ELR (cell line): ENCODE data around the gene PFKL.
A peak's percentile ranks its signal among the peaks of the same experiment; 100 is the strongest.
"Not testable (repeated sequence)": the region's sequence is repeated elsewhere in the genome, so short reads cannot be mapped to it uniquely, and the experiment has no call there.

Source experiments
- DNase-seq: peaks from one replicate; pipeline ENCODE4 v3.0.0-alpha.2; 2015; ENCODE audit warnings: low read depth

Gene PFKL

DNA sequence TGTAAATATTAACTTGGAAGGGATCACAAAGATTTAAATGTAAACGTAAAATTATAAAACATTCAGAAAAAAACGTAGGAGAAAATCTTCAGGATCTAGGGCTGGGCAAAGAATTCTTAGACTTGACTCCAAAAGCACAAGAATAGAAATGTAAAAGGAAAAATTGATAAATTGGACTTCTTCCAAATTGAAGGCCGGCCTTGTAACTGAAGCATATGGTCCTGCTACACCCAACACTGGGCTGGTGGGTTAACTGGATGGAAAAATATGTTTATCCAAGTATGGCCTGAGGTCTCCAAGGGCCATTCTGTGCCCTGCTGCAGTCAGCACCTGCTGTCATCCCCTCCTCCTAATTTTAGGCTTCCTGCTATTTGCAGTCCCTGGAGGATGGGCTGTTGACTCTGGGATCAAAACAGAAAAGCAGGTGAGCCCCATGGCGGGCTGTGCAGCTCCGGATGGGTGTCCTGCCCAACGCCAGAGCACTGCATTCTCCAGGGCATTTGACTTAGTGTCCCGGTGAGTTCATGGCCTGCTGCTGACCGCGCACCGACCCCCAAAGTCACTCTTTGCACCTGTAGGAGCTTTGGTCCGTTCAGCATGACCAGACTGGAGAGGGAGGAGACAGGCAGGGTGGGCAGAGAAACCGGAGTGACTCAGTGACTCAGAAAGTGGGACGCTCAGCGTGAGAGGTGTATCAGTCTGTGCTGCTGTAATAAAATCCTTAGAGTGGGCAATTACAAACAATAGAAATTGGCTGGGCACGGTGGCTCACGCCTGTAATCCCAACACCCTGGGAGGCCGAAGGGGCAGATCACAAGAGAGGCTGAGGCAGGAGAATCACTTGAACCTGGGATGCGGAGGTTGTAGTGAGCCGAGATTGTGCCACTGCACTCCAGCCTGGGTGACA is 20.2 kb upstream of the PFKL start:
- no peak for DNase-seq

DNA sequence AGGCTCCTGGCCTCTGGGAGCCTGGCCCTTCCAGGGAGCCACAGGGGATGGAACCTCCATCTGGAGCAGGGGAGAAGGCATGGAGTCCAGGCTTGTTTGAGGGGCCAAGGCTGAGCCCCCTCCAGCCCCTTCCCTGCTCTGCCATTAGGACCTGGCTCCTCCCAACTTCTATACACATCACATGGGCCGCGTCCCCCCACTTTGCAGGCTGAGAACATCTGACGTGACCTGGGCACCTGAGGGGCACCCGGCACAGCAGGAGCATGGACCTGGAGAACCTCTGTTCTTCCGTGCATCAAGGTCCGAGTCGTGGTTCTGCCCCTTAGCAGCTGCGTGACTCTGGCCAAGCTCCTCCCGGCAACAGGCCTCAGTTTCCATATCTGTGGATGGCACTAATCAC is 18.1 kb upstream of the PFKL start:
- DNase-seq: no peak

DNA sequence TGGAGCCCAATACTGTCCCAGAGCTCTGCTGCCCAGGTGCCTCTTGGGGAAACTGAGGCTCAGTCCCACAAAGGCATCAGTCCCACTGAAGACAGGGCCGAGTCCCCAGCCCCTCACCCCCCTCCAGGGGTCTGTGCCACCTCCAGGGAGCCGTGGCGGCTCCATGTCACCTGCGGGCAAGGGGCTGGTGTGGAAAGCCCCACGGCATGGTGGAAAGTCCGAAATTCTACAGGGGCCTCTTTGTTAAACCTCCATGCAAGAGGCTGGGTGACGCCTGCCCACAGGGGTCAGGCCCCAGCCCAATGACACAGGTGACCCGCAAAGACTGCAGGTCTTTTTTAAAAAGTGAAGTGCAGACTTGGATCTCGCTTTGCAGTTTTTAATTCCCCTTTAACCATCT is 17.5 kb upstream of the PFKL start:
- no peak for DNase-seq

DNA sequence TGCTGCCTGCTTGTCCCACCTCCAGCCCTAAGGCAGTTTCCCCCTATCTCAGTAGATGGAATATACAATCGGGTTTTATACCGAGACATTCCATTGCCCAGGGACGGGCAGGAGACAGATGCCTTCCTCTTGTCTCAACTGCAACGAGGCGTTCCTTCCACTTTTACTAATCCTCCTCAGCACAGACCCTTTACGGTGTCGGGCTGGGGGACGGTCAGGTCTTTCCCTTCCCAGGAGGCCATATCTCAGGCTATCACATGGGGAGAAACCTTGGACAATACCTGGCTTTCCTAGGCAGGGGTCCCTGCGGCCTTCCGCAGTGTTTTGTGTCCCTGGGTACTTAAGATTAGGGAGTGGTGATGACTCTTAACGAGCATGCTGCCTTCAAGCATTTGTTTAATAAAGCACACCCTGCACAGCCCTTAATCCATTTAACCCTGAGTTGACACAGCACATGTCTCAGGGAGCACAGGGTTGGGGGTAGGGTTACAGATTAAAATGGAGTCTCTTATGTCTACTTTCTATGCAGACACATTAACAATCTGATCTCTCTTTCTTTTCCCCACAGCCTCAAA is 16.6 kb upstream of the PFKL start:
- DNase-seq: not testable (repeated sequence)

- no peak for DNase-seq
Observed at GRCh38 chr21:44283948-44284347, 15.9 kb upstream of the PFKL start.

DNA sequence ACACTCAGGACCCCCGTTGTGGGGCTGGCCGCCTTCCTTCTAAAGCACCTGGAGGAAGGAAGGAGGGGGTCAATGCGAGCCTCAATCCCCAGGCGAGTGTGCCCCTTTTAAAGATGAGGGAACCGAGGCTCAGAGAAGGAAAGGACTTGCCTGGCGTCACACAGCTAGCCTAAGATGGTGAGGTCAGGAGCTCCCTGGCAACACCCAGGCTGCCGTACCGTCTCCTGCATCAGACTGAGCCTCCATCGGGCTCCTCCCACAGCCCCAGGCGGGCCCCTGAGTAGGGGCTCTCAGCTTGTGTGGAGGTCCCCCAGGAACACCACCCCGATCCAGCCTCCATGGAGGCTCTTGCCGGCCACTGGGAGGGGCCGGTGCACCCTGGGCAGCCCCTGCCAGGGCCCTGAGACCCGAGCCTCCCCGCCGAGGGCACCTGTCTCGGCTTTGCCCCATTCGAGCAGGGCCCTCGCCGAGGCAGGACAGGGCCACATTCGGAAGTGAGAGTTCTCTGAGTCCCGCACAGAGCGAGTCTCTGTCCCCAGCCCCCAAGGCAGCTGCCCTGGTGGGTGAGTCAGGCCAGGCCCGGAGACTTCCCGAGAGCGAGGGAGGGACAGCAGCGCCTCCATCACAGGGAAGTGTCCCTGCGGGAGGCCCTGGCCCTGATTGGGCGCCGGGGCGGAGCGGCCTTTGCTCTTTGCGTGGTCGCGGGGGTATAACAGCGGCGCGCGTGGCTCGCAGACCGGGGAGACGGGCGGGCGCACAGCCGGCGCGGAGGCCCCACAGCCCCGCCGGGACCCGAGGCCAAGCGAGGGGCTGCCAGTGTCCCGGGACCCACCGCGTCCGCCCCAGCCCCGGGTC is 14.5 kb upstream of the PFKL start, which contains the start of gene AIRE:
TSS of gene AIRE (plus strand) at position 739 of the 855 bp plus-strand sequence. CDS start 131 bp downstream, outside the sequence.
- peak; percentile 54 for DNase-seq

DNA sequence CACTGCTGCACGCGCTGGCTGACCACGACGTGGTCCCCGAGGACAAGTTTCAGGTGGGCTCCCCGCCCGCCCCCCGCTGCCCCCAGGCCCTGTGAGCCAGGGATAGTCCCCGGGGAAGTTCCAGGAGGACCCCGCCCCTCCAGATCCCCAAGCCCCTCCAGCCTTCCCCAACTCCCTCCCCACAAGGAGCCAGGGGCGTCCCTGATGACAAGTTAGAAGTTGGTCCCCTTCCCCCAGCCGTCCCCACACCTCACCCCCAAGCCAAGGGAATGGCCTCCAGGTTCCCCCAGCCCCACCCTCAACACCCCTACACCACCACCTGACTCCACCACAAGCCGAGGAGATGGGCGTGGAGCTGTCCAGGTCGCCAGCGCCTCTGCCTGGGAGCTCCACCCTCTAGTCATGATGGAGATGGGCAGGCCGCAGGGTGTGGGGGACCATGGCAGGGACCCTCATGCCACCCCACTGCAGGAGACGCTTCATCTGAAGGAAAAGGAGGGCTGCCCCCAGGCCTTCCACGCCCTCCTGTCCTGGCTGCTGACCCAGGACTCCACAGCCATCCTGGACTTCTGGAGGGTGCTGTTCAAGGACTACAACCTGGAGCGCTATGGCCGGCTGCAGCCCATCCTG is 13.7 kb upstream of the PFKL start:
- DNase-seq: no peak

GRCh38 chr21:44286716-44287632 is 12.9 kb upstream of the PFKL start:
- no peak for DNase-seq

DNA sequence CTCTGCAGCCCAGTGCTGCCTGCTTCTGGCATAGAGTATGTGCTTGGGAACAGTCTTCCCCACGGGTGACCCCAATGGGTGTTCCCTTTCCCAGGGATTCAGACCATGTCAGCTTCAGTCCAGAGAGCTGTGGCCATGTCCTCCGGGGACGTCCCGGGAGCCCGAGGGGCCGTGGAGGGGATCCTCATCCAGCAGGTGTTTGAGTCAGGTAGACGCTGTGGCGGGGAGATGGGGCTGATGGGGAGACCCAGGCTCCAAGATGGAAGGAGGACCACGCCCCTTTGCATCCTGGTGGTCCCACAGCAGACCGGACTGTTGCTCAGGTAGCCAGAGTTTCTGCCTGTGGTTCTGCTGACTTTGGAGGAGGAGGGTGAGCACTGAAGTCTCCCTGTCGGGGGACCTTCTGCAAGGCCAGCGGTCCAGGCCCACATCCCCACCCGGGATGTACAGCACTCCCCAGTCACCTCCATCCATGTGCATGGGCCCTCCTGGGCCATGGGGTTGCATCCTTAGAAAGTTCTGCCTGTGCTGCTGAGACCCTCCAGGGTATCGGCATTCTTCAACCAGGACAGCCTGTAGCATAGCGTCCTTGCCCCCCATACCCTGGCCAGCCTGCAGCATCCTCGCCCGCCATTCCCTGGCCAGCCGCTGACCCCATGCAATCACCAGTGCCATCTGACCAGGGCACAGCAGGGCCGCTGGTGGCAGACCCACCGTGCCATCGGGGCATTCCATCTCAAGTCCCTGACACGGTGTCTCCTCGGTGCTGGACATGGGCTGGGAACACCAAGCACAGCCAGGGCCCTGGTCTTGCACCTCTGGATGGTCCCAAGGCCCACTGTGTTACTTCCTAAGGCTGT is 11.4 kb upstream of the PFKL start:
- no peak for DNase-seq

DNA sequence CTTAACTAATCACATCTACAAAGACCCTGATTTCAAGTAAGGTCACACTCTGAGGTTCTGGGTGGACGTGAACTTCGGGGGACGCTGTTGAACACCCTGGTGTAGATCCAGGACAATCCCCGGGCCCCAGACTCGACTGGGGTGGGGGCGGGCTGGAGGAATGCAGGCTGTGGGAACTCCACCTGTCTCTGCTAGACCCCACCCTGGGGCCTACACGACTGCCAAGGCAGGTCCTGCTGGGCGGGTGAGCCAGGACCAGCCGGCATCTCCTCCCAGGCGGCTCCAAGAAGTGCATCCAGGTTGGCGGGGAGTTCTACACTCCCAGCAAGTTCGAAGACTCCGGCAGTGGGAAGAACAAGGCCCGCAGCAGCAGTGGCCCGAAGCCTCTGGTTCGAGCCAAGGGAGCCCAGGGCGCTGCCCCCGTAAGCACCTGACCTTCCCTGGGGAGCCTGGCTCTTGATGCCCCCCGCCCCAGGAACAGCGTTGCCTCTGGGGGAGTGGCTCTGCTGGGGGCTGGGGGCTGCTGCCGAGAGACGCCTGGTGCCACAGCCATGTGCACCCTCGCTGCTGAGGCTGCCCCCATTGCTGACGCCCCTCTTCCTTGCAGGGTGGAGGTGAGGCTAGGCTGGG is 10.4 kb upstream of the PFKL start:
- DNase-seq: no peak

DNA sequence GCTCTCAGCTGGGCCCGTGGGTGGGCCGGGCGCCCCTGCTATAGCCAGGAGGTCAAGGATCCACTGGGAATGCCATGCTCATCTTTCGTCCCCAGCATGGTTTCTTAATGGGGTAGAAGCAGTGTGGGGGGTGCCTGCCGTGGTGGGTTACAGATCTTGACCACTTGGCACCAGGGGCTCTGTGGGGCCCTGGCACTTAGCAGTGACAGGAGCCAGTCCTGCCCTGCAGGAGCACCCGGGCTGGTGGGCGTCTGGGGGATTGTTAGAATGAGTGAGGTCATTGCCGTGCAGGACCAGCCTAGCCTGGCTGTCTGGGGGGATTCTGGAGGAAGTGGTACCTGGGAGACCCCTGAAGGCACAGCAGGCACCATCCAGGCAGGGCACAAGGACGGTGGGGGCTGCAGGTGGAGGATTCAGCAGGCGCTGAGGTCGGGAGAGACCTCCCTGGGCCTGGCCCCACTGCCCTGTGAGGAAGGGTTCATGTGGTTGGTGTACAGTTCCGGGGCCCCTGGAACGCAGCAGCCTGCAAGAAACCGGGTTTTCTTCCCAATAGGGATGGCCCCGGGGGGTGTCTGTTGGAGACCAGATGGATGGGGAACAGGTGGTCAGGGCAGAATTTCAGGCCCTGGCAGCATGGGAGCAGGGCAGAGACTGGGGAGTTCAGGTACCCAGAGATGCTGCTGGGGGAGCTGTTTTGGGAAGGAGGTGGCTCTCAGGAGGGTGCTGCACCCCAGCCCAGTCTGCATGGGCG is 9.4 kb upstream of the PFKL start:
- no peak for DNase-seq

DNA sequence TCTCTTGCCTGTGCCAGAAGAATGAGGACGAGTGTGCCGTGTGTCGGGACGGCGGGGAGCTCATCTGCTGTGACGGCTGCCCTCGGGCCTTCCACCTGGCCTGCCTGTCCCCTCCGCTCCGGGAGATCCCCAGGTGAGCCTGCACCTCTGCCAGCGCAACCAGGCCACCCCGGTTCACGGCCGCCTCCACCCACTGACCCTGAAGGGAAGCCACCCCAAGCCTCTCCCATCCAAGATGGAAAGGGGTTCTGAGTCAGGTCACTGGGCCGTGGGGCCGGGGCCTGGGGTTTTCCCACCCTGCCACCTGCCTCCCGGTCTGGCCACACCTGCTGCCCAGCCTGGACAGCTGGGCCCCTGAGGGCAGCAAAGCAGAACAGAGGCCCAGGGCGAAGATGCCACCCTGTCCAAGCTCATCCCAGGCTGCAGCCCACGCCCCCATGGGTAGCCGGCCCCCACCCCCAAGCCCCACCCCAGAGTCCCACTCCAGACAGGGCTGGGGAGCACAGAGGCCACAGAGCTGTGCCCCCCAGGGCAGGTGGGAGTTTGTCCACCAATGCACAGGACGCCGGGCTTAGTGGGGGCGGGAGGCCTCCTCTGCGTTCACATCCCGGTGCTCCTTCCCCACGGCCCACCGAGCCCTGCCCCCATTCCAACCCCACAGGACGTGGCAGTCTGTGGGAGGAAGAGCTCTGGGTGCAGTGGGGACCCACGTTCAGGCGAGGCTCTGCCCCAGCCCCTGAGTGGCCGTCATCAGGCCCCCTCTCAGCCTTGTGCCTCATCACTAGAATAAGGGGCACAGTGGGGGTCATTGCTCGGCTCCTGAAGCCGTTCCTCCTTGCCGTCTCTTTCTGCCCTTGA is 8.5 kb upstream of the PFKL start:
- no peak for DNase-seq

GRCh38 chr21:44291936-44292811 is 7.7 kb upstream of the PFKL start:
- no peak for DNase-seq

DNA sequence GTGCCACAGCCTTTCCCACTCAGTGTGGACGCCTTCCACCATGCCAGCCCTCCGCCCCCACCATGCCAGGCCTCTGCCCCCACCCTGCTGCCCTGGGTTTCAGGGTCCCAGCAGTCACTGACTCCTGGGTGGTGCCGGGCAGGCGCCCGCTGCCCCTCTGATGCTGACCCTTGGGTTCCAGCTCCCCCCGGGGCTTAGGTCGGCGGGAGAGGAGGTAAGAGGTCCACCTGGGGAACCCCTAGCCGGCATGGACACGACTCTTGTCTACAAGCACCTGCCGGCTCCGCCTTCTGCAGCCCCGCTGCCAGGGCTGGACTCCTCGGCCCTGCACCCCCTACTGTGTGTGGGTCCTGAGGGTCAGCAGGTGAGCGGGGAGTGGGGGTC is 7.0 kb upstream of the PFKL start:
- no peak for DNase-seq

GRCh38 chr21:44293551-44294231 is 6.2 kb upstream of the PFKL start:
- DNase-seq: no peak
